Neural crest cell (in vitro differentiated cells): ENCODE results near the gene SARDH. TPM values are rescaled to one million over a fixed set of nuclear protein-coding genes. Genes with fewer than 3 reads are reported as not detected.
"Not testable (repeated sequence)": the region's sequence is repeated elsewhere in the genome, so short reads cannot be mapped to it uniquely, and the experiment has no call there.

ENCODE experiments used
- DNase-seq: peaks from one replicate; pipeline ENCODE4 v3.0.0; 2021; ENCODE audit warnings: low read depth, mixed read lengths, low spot score
- H3K27ac Mint-ChIP-seq: one replicate; pipeline ENCODE4 v1.8.0; 2021; ENCODE audit warnings: mild to moderate bottlenecking, mixed read lengths; ENCODE audit not compliant: unreplicated experiment
- H3K27me3 Mint-ChIP-seq: 2 replicates; pipeline ENCODE4 v1.8.0; 2021; ENCODE audit warnings: low read depth, mild to moderate bottlenecking, mixed read lengths
- H3K36me3 Mint-ChIP-seq: 2 replicates; pipeline ENCODE4 v1.8.0; 2021; ENCODE audit warnings: low read depth, mild to moderate bottlenecking, mixed read lengths
- H3K4me1 Mint-ChIP-seq: 2 replicates; pipeline ENCODE4 v1.8.0; 2021; ENCODE audit warnings: mixed read lengths
- H3K4me3 Mint-ChIP-seq: one replicate; pipeline ENCODE4 v1.8.0; 2021; ENCODE audit warnings: mild to moderate bottlenecking, mixed read lengths
- H3K9me3 Mint-ChIP-seq: 2 replicates; pipeline ENCODE4 v1.8.0; 2021; ENCODE audit warnings: mixed read lengths
- CTCF ChIP-seq: fragments of 200-600 bp; sonication (generic); conservative IDR thresholded peaks from 2 replicates; pipeline ENCODE4 v1.5.0; 2021; ENCODE audit warnings: antibody characterized with exemption, mild to moderate bottlenecking
- total RNA-seq: library from RNA; stranded (reverse); gene quantifications from 2 replicates; pipeline ENCODE4 v1.2.1, GENCODE V29; 2021

Gene SARDH
- total RNA-seq, 1 donor from 2014 or later = 4.5 TPM

DNA sequence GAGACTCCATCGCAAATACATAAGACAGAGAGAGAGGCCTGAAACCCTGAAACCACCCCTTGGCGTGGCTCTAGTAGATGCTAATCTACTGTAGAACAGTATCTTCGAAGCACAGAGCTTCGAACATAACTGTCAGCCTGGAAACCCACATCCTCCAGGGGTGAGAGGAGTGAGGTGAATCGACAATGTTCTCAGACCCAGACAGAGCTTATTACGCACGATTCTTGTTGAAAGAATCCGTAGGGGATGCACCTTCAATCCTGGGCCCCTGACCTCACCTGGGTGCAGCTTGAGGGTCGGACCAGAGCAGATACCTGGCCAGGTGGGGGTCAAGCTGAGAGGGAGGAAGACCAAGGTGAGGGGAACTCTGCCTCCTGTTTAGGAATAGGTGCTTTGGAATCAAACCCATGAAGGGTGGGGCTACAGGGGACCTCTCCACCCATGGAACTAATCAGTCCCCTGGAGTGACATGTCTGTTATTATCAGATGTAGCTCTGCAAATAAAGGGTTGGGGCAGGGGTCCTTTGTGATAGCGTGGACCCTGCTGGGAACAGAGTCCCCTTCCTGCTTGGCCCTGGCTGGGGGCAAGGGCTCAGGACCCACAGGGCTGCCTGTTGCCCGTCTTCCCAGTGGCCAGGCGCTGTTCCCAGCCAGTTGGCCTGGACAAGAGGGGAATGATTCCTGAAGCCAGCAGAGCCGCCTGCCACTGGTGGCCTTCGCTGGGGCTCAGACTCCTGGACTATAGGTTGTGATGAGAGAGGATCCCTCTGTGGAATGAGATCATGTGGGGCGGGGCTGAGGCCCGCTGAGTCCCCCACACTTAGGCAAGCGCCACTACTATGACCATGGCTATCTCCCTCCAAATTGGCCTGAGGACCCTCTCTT is 60.8 kb downstream of the SARDH start:
- H3K27me3 Mint-ChIP-seq = no peaks in the 10 kb centered on the region

GRCh38 chr9:133676450-133676849 is 61.7 kb downstream of the SARDH start:
- Mint-ChIP-seq H3K9me3 (no peaks in the 10 kb centered on the region), H3K27me3 (no peaks in the 10 kb centered on the region), H3K4me1 (peaks cover 9% of the 10 kb centered on the region), H3K36me3 (no peaks in the 10 kb centered on the region), H3K27ac (no peak overlapping the region), H3K4me3 (no peak overlapping the region)
- no peak for DNase-seq
- TF ChIP-seq CTCF = no peak

More for the DNA sequence above, 60.8 kb downstream of the SARDH start:
- Mint-ChIP-seq H3K4me3 (no peak overlapping the region), H3K36me3 (no peaks in the 10 kb centered on the region), H3K9me3 (no peaks in the 10 kb centered on the region), H3K27ac (peak overlapping the region; percentile 62), H3K4me1 (peaks cover 9% of the 10 kb centered on the region)
- no peak for DNase-seq
- no peak for TF ChIP-seq CTCF

DNA sequence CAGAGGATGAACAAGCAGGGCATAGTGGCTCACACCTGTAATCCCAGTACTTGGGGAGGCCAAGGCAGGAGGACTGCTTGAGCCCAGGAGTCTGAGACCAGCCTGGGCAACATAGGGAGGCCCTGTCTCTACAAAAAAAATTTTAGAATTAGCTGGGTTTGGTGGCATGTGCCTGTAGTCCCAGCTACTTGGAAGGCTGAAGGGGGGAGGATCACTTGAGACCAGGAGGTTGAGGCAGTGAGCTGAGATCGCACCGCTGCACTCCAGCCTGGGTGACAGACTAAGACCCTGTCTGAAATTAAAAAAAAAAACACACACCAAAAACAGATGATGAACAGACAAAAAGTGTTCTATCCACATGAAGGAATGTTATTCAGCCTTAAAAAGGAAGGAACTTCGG is 62.4 kb downstream of the SARDH start:
- H3K4me3 Mint-ChIP-seq, H3K36me3 Mint-ChIP-seq, H3K4me1 Mint-ChIP-seq, DNase-seq, H3K9me3 Mint-ChIP-seq, H3K27ac Mint-ChIP-seq, H3K27me3 Mint-ChIP-seq: not testable (repeated sequence)

- no peak overlapping the region for H3K4me3 Mint-ChIP-seq
- no peak for DNase-seq
- H3K9me3 Mint-ChIP-seq = no peaks in the 10 kb centered on the region
- peaks cover 9% of the 10 kb centered on the region for H3K4me1 Mint-ChIP-seq
- no peak for TF ChIP-seq CTCF
- H3K36me3 Mint-ChIP-seq = no peaks in the 10 kb centered on the region
- H3K27me3 Mint-ChIP-seq = no peaks in the 10 kb centered on the region
- H3K27ac Mint-ChIP-seq = peak overlapping the region; percentile 75
These were observed 64.1 kb downstream of the SARDH start for GRCh38 chr9:133674091-133674490.

DNA sequence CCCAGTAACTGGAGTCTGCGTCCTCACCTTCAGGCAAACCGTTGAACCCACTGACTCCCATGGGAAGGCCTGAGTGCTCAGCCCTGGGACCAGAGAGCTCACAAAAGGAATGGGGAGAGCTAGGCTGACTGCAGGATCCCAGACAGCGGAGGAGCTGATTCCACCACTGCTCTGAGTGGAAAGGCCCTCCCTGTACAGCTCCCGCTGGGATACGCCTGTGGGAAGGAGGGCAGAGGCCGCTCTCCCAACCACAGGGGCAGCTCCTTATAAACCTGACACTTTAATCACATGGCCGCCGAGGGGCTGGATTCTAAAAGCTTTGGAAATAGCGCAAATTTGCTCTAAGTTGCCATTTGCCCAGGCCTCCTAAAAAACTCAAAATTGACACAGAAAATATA is 64.9 kb downstream of the SARDH start:
- Mint-ChIP-seq H3K4me3 (no peak overlapping the region), H3K36me3 (no peaks in the 10 kb centered on the region), H3K27ac (peak overlapping the region; percentile 86), H3K9me3 (no peaks in the 10 kb centered on the region), H3K4me1 (peaks cover 9% of the 10 kb centered on the region), H3K27me3 (no peaks in the 10 kb centered on the region)
- DNase-seq = no peak
- no peak for TF ChIP-seq CTCF

DNA sequence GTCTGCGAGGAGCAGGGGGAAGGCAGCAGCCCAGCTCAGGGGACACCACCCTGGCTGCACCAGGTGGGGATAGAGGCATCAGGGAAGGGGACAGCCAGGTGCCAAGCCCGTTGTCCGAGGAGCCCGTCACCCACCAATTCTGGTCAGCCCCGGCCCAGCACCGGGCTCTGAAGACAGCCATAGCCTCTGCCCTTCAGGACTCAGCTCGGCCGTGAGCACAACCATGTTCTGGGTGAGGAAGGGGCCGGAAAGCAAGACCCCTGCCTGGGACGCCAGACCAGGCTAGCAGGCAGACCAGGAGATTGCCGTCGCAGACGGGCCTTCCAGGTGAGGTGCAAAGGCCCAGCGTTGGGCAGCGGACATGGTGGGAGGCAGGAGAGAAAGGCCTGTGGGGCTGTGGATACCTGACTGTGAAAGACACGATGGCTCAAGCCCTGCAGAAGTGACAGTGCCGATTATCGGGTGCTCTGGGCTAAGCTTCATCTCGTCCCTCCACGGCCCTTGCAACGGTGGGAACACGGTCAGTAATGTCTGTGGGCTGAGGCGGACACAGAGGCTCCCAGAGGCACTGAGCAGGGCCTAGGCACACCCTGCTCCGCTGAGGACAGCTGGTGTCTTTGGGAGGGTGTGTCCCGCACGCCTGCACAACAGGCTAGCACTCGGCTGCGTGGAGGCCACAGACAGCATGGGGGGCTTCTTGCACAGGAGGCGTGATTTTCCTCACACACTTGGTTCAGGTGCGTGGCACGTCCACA is 65.5 kb downstream of the SARDH start:
- H3K4me1 Mint-ChIP-seq = peaks cover 9% of the 10 kb centered on the region
- peak overlapping the region; percentile 86 for H3K27ac Mint-ChIP-seq
- DNase-seq = no peak
- H3K4me3 Mint-ChIP-seq = no peak overlapping the region
- no peaks in the 10 kb centered on the region for H3K9me3 Mint-ChIP-seq
- no peaks in the 10 kb centered on the region for H3K27me3 Mint-ChIP-seq
- TF ChIP-seq CTCF = no peak
- H3K36me3 Mint-ChIP-seq = no peaks in the 10 kb centered on the region
